Measurements from ENCODE around the gene AOPEP.
"Not testable (repeated sequence)": the region's sequence is repeated elsewhere in the genome, so short reads cannot be mapped to it uniquely, and the experiment has no call there.

AOPEP gene

GRCh38 chr9:94821098-94821887, 94.8 kb downstream of the AOPEP start:
- no peak for DNase-seq

GRCh38 chr9:94822273-94822672, 95.8 kb downstream of the AOPEP start:
- DNase-seq, result no peak

GRCh38 chr9:94823710-94824109, 97.2 kb downstream of the AOPEP start:
- DNase-seq, result no peak

GRCh38 chr9:94824411-94824810, 97.9 kb downstream of the AOPEP start:
- no peak for DNase-seq

- DNase-seq, result peak; percentile 86
Observed at GRCh38 chr9:94824913-94825610, 98.6 kb downstream of the AOPEP start.

GRCh38 chr9:94825611-94825958, 99.1 kb downstream of the AOPEP start:
- peak; percentile 87 for DNase-seq

- peak; percentile 50 for DNase-seq
Observed at GRCh38 chr9:94826044-94826443, 99.5 kb downstream of the AOPEP start.

GRCh38 chr9:94826644-94827410, 100.3 kb downstream of the AOPEP start:
- peak; percentile 84 for DNase-seq

- DNase-seq, result peak; percentile 77
Observed at GRCh38 chr9:94827584-94828304, 101.2 kb downstream of the AOPEP start.

GRCh38 chr9:94829380-94830070, 103.0 kb downstream of the AOPEP start:
- peak; percentile 45 for DNase-seq

- DNase-seq, result not testable (repeated sequence)
Observed at GRCh38 chr9:94830071-94830604, 103.6 kb downstream of the AOPEP start.

- DNase-seq, result no peak
Observed at GRCh38 chr9:94833802-94834201, 107.3 kb downstream of the AOPEP start.

GRCh38 chr9:94837404-94837803, 110.9 kb downstream of the AOPEP start:
- DNase-seq, result no peak

GRCh38 chr9:94839398-94839797, 112.9 kb downstream of the AOPEP start:
- no peak for DNase-seq

- DNase-seq, result no peak
Observed at GRCh38 chr9:94840738-94841137, 114.2 kb downstream of the AOPEP start.

GRCh38 chr9:94843134-94843533, 116.6 kb downstream of the AOPEP start:
- no peak for DNase-seq

- no peak for DNase-seq
Observed at GRCh38 chr9:94846739-94847138, 120.2 kb downstream of the AOPEP start.

GRCh38 chr9:94847486-94847885, 121.0 kb downstream of the AOPEP start:
- DNase-seq, result no peak

- not testable (repeated sequence) for DNase-seq
Observed at GRCh38 chr9:94848791-94849190, 122.3 kb downstream of the AOPEP start.

- DNase-seq, result no peak
Observed at GRCh38 chr9:94850540-94851434, 124.3 kb downstream of the AOPEP start.

- no peak for DNase-seq
Observed at GRCh38 chr9:94851467-94851866, 125.0 kb downstream of the AOPEP start.
